B cell (primary cell): ENCODE results near the gene SLC41A3. TPM values are rescaled to one million over a fixed set of nuclear protein-coding genes. Genes with fewer than 3 reads are reported as not detected.

Source experiments
- ATAC-seq: fragments of 200-7000 bp; cut with Tn5 transposase; one replicate; pipeline ENCODE4 v1.10.0; 2021; ENCODE audit warnings: low read depth, mild to moderate bottlenecking, moderate number of reproducible peaks, moderate library complexity
- CTCF ChIA-PET: fragments of 350-600 bp; sonication (Branson Sonifier 250); formaldehyde crosslinking; loops from one replicate; lab custom pipeline; 2021; ENCODE audit warnings: antibody characterized with exemption, inconsistent platforms; lab: Charles Lee
- POLR2A ChIA-PET: fragments of 350-600 bp; sonication (Branson Sonifier 250); formaldehyde crosslinking; loops from one replicate; lab custom pipeline; 2021; ENCODE audit warnings: antibody characterized with exemption; lab: Charles Lee
- DNase-seq: peaks from one replicate; pipeline ENCODE4 v3.0.0; 2013
- H2AFZ ChIP-seq: 2 replicates; pipeline ENCODE4 v1.6.1; 2012; ENCODE audit warnings: mild to moderate bottlenecking, low read depth, low read length; ENCODE audit not compliant: insufficient read depth, poor library complexity, severe bottlenecking
- H3K27ac ChIP-seq, 2 donors: 1 replicate in 1 of 2; 2 replicates in 1 of 2; pipeline ENCODE4 v1.5.1; 2012 to 2013; ENCODE audit warnings: low read length in 2 of 2, mild to moderate bottlenecking in 2 of 2, moderate library complexity in 1 of 2
- H3K27me3 ChIP-seq, 4 experiments: fragments of 200-600 bp in 1 of 4; sonication (generic) in 1 of 4; replicated peaks in 1 of 4; 1 replicate in 2 of 4; 2 replicates in 2 of 4; pipeline versions ENCODE4 v1.6.1 to v1.7.0; 2013 to 2016; ENCODE audit warnings: low read length in 3 of 4, mild to moderate bottlenecking in 2 of 4, mixed read lengths in 1 of 4, moderate library complexity in 1 of 4; ENCODE audit not compliant: insufficient read depth in 4 of 4, control insufficient read depth in 3 of 4; ENCODE audit errors: control extremely low read depth in 1 of 4
- H3K36me3 ChIP-seq, 2 experiments: replicated peaks in 1 of 2; 1 replicate in 1 of 2; 2 replicates in 1 of 2; pipeline versions ENCODE4 v1.6.1 to v1.7.1; 2013; ENCODE audit warnings: low read length in 1 of 2; ENCODE audit not compliant: insufficient read depth in 2 of 2, control insufficient read depth in 1 of 2; ENCODE audit errors: control extremely low read depth in 1 of 2, extremely low read depth in 1 of 2
- H3K4me1 ChIP-seq, 2 donors: fragments of 200-600 bp in 1 of 2; sonication (generic) in 1 of 2; 1 replicate in 1 of 2; 2 replicates in 1 of 2; pipeline versions ENCODE4 v1.5.1 to v1.6.1; 2013 to 2017; ENCODE audit warnings: low read length in 2 of 2; ENCODE audit not compliant: control insufficient read depth in 2 of 2, insufficient read depth in 2 of 2
- H3K4me2 ChIP-seq: replicated peaks from 2 replicates; pipeline ENCODE3; 2012; ENCODE audit warnings: mild to moderate bottlenecking, low read depth, low read length; ENCODE audit not compliant: poor library complexity, severe bottlenecking
- H3K4me3 ChIP-seq, 5 experiments: fragments of 200-600 bp in 1 of 5; sonication (generic) in 1 of 5; 1 replicate in 3 of 5; 2 replicates in 2 of 5; pipeline versions ENCODE4 v1.5.1 to v1.7.0; 2011 to 2016; ENCODE audit warnings: low read length in 4 of 5, mild to moderate bottlenecking in 4 of 5, low read depth in 2 of 5, control low read depth in 1 of 5, moderate library complexity in 1 of 5; ENCODE audit not compliant: insufficient read depth in 1 of 5; ENCODE audit errors: control extremely low read depth in 1 of 5, extremely low read depth in 1 of 5
- H3K79me2 ChIP-seq: fragments of 200-600 bp; sonication (generic); one replicate; pipeline ENCODE4 v1.6.0; 2016; ENCODE audit warnings: low read length; ENCODE audit not compliant: control insufficient read depth, insufficient read depth
- H3K9ac ChIP-seq: fragments of 200-600 bp; sonication (generic); 2 replicates; pipeline ENCODE4 v1.6.1; 2017; ENCODE audit warnings: mild to moderate bottlenecking, low read length, moderate library complexity
- H3K9me3 ChIP-seq, 3 donors: one replicate each; pipeline versions ENCODE4 v1.6.1 to v1.7.1; 2013; ENCODE audit warnings: low read length in 2 of 3; ENCODE audit not compliant: control insufficient read depth in 2 of 3, insufficient read depth in 1 of 3; ENCODE audit errors: control extremely low read depth in 1 of 3
- H4K20me1 ChIP-seq: 2 replicates; pipeline ENCODE4 v1.6.0; 2012; ENCODE audit warnings: mild to moderate bottlenecking, low read length; ENCODE audit not compliant: insufficient read depth, control insufficient read depth, poor library complexity, severe bottlenecking
- H3K27ac Mint-ChIP-seq: one replicate; pipeline ENCODE4 v1.8.0; 2021; ENCODE audit warnings: mixed read lengths
- H3K27me3 Mint-ChIP-seq: one replicate; pipeline ENCODE4 v1.8.0; 2021; ENCODE audit warnings: mixed read lengths
- H3K4me1 Mint-ChIP-seq: one replicate; pipeline ENCODE4 v1.8.0; 2021; ENCODE audit warnings: mixed read lengths
- H3K4me3 Mint-ChIP-seq: one replicate; pipeline ENCODE4 v1.8.0; 2021; ENCODE audit warnings: mixed read lengths
- H3K9me3 Mint-ChIP-seq: one replicate; pipeline ENCODE4 v1.8.0; 2022; ENCODE audit warnings: mixed read lengths; ENCODE audit not compliant: insufficient read depth
- CTCF ChIP-seq: fragments of 200-600 bp; IDR thresholded peaks from one replicate; pipeline ENCODE4 v1.8.0; 2022; ENCODE audit warnings: antibody characterized with exemption, mild to moderate bottlenecking
- EZH2 ChIP-seq: IDR thresholded peaks from 2 replicates; pipeline ENCODE4 v1.6.1; 2012; ENCODE audit warnings: borderline replicate concordance, low read depth, mild to moderate bottlenecking, moderate library complexity, low read length; ENCODE audit not compliant: insufficient read depth, poor library complexity, severe bottlenecking
- WGBS: methylation state at CpG from one replicate; pipeline ENCODE4 v1.1.5; 2013; ENCODE audit warnings: missing lambda C conversion rate; ENCODE audit not compliant: insufficient coverage; 5-methylcytosine and 5-hydroxymethylcytosine counted together
- intact Hi-C: fragments of 100-400 bp; cut with micrococcal nuclease; formaldehyde crosslinking; loops from one replicate; pipeline ENCODE4 v1.10.0; 2022
- polyA plus RNA-seq: library from polyadenylated mRNA; depleted of rRNA; stranded (reverse); fragments of >200 nt; gene quantifications from 2 replicates; pipeline ENCODE4 v1.2.3, GENCODE V29; 2012
- total RNA-seq, 2 donors: library from RNA; stranded (reverse); fragments of 120-200 nt in 1 of 2; gene quantifications; 1 replicate in 1 of 2; 2 replicates in 1 of 2; pipeline versions ENCODE4 v1.2.3 to v1.2.4, GENCODE V29; 2013 to 2022

Gene SLC41A3
- total and polyA plus RNA-seq, 2 donors (not counting 1 experiment from before 2014, with no cell fraction given) = 34.2 to 39.3 TPM

- Histone ChIP-seq H3K4me1 (no peaks in the 10 kb centered on the region), H3K27me3 (no peaks in the 10 kb centered on the region), H3K79me2 (no peaks in the 10 kb centered on the region), H3K9me3 (no peaks in the 10 kb centered on the region), H2AFZ (no peak overlapping the region), H3K27ac (no peak overlapping the region), H3K4me3 (no peak overlapping the region), H3K36me3 (no peaks in the 10 kb centered on the region), H4K20me1 (no peaks in the 10 kb centered on the region), H3K4me2 (no peak overlapping the region), H3K9ac (no peak overlapping the region)
- no peaks in the 10 kb centered on the region for H3K9me3 Mint-ChIP-seq
- no CpG with 5 or more reads among the region's 3 CpGs for whole genome bisulfite sequencing
- ChIA-PET CTCF (interaction anchor here (0.6 kb wide), 2 partner anchors 442 to 1095 kb away, joined by 3 to 4 read pairs; no protein-coding TSS in a partner anchor), POLR2A (no interaction called here)
- ATAC-seq = no peak
- intact Hi-C loops = no loop called here
- TF ChIP-seq EZH2 = no peak
- TF ChIP-seq CTCF = no peak
- no peaks in the 10 kb centered on the region for H3K4me1 Mint-ChIP-seq
- no peak overlapping the region for H3K4me3 Mint-ChIP-seq
- no peak for DNase-seq
- H3K27ac Mint-ChIP-seq = no peak overlapping the region
- H3K27me3 Mint-ChIP-seq = peaks cover 10% of the 10 kb centered on the region
These were observed 33.3 kb upstream of the SLC41A3 start for GRCh38 chr3:126117212-126117611.

DNA sequence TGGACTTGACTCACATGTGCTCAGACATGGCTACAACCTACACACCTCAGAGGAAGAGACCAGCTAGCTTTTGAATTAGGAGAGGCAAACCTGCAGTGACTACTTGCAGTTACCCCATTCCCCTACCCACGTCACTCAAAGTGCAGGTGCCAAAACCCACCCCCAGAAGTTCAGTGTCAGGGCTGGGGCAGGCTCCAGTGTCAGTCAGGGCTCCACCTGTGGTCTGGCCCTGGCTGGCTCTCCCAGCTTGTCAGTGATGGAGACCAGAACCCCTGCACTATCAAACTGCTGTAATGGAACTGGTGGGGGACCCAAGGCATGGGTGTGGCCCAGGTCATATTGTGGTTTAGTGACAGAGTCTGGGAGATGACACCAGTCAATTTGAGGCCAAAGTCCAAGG, 32.6 kb upstream of the SLC41A3 start:
- no peaks in the 10 kb centered on the region for H3K4me1 Mint-ChIP-seq
- H3K27me3 Mint-ChIP-seq = peaks cover 10% of the 10 kb centered on the region
- 17% methylated on average over 1 of the region's 1 CpG for WGBS
- H3K4me1 ChIP-seq = no peaks in the 10 kb centered on the region
- no peak overlapping the region for H3K27ac Mint-ChIP-seq
- DNase-seq (no peak), ATAC-seq (no peak)
- no peaks in the 10 kb centered on the region for H3K9me3 Mint-ChIP-seq
- no peaks in the 10 kb centered on the region for H3K79me2 ChIP-seq
- CTCF ChIA-PET = interaction anchor here (0.6 kb wide), 1 partner anchor 678 kb away, joined by 3 read pairs; no protein-coding TSS in a partner anchor
- H3K36me3 ChIP-seq = no peaks in the 10 kb centered on the region
- POLR2A ChIA-PET = no interaction called here
- no peaks in the 10 kb centered on the region for H3K27me3 ChIP-seq
- TF ChIP-seq CTCF (no peak), EZH2 (no peak)
- no peak overlapping the region for H3K4me3 ChIP-seq
- no peaks in the 10 kb centered on the region for H4K20me1 ChIP-seq
- H3K4me2 ChIP-seq = no peak overlapping the region
- intact Hi-C loops = no loop called here
- H3K4me3 Mint-ChIP-seq = no peak overlapping the region
- H2AFZ ChIP-seq = no peak overlapping the region
- no peak overlapping the region for H3K9ac ChIP-seq
- no peak overlapping the region for H3K27ac ChIP-seq
- H3K9me3 ChIP-seq = no peaks in the 10 kb centered on the region
